Measurements from ENCODE around the gene GOLGA3.
"Not testable (repeated sequence)": the region's sequence is repeated elsewhere in the genome, so short reads cannot be mapped to it uniquely, and the experiment has no call there.

Gene GOLGA3

DNA sequence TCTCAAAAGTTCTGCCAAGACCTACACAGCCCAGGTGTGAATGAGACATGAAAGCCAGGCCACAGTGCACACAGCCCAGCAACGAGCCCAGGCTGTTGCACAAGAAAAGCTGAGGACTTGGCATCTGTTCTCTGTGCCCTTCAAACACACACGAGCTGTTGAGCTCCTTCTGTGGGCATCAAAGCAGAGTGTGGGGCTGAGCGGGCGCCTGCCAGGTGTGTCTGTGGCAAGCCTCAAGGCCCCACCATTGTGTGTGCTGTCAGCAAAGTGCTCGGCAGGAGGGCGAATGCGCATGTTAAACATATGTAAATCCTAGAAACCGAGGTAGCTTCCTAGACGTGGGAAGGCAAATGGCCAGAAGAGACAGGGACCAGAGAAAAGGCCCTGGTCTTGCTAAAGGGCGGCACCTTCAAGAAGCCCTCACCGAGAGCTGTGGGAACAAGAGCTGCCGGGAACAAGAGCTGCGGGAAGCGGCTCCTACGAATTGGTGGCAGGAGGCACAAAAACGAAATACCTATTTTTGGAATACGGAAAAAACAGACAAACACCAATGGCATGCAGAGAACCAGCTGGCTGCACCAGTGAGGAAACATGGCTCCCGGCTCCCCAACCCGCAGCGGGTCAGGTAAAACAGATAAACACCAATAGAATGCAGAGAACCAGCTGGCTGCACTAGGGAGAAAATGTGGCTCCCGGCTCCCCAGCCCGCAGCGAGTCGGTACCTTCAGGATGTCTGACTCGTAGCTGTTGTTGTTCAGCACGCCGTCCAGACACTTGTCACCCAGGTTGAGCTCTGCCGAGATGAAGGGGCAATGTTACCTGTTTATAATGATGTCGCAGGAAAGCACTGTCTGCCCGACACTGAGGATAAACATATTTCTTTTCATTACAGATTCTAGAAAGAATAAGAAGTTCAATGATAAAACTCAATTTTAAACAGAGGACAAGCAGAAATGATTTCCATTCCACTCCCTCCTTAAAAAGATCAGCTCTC, 19.0 kb upstream of the GOLGA3 start:
- DNase-seq (ENCODE audit: low read depth) = no peak

DNA sequence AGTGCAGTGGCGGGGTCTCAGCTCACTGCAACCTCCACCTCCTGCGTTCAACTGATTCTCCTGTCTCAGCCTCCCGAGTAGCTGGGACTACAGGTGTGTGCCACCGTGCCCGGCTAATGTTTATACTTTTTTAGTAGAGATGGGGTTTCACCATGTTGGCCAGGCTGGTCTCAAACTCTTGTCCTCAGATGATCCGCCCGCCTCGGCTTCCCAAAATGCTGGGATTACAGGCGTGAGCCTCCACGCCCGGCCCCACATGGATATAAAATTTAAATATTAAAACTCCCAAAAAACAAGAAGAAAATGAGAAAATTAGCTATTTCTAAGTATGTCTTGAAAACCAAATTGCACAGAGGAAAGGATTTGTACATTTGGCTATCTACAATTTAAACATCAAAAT, 16.0 kb upstream of the GOLGA3 start:
- not testable (repeated sequence) for DNase-seq (ENCODE audit: low read depth)

DNA sequence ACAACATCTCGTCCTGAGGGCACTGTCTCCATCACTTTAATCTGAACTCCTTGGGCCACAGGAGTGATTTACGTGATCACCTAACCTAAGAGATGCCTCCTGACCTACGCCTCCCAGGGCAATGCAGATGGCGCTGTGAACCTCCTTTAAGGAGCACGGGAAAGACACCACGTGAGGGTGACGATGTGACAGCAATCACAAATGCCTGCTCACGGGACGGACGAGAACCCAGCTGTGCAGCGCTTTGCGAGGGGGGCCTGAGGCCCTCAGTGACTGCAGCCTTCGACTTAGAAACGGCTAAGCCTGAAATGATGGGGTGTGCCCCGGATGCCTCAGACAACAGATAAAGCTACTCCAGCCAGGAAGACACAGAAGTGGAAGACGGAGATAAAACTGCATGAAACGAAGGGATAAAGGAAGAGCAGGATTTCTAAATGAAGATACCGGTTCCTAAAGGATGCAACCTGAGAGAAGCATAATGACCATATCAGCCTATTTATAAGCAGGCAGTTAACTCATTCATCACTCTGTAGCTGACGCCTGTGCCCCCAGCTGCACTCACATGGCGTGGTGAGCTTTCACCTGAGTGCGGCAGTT, 13.9 kb upstream of the GOLGA3 start:
- no peak for DNase-seq (ENCODE audit: low read depth)

DNA sequence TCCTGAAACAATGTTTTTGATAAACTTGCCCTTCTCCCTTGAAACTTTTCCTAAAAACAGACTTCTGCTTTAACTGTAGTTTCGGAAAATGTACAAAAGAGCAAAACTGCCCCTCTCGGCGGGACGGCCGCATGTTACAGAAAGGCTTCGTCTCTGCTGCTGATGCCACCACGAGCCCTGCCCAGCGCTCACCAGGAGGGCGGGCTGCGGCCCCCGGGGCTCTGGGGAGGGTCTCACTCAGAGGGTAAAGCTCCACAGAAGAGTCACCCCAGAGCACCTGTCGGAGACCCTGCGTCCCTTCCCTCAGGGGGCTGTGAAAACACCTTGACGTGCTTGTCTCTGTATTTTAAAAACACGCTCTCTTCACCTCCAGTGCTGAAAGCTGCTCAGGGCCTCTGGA, 12.5 kb upstream of the GOLGA3 start:
- DNase-seq (ENCODE audit: low read depth) = no peak

DNA sequence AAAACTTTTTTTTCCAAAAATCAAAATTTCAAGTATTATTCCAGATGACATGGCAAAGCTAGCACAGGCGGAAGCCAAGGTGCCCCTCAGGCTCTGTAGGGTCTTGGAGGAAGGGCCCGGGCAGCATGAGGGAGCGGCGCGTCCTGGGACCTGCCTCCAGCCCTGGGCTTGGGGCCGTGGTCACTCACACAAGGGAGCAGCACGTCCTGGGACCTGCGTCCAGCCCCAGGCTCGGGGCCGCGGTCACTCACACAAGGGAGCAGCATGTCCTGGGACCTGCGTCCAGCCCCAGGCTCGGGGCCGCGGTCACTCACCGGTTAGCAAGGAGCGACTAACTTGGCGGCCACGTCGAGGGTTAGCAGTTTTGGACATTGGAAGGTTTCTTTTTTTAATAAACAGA, 11.9 kb upstream of the GOLGA3 start:
- no peak for DNase-seq (ENCODE audit: low read depth)

DNA sequence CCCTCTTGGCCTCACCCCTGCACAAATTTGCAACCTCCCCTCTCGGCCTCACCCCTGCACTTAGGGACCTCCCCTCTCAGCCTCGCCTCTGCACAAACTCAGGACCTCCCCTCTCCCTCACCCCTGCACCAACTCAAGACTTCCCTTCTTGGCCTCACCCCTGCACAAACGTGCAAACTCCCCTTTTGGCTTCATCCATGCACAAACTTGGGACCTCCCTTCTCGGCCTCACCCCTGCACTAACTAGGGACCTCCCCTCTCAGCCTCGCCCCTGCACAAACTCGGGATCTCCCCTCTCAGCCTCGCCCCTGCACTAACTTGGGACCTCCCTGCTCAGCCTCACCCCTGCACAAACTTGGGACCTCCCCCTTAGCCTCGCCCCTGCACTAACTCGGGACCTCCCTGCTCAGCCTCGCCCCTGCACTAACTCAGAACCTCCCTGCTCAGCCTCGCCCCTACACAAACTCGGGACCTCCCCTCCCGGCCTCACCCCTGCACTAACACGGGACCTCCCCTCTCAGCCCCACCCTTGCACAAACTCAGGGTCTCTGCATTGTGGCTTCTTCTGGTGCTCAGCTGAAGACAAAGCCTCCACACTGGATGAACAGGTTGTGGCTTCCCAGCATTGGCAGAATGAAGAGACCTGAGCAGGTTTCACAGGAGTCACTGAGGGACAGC, 11.0 kb upstream of the GOLGA3 start:
- no peak for DNase-seq (ENCODE audit: low read depth)

DNA sequence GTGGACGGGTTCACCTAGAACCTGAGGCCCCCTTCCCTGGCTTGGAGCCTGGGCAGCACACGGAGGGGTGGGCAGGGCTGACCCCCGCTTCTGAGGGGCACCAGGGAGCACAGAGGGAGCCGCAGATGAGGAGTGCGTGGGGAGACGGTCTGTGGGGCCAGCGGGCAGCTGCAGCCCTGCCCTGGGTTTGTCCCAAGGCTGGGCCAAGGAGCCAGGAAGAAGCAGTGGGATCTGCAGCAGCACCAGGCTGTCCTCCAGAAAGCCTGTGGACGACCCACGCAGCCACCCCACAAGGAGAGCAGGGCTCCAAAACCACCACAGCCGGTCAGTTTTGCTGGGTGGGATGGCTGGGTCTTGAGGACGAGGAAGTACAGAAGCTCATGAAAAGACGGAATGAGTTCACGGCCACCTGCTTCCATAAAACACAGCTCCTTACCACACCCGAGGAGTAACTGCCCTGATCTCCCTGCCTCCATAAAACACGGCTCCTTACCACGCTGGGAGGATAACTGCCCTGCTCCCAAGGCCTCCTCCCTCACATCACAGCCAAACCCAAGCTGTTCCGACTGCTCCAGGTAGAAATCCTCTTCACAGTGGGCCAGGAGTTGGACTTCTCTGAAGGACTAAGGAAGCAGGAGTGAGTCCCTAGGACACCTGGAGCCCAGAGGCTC, 9.9 kb upstream of the GOLGA3 start:
- DNase-seq (ENCODE audit: low read depth) = no peak

DNA sequence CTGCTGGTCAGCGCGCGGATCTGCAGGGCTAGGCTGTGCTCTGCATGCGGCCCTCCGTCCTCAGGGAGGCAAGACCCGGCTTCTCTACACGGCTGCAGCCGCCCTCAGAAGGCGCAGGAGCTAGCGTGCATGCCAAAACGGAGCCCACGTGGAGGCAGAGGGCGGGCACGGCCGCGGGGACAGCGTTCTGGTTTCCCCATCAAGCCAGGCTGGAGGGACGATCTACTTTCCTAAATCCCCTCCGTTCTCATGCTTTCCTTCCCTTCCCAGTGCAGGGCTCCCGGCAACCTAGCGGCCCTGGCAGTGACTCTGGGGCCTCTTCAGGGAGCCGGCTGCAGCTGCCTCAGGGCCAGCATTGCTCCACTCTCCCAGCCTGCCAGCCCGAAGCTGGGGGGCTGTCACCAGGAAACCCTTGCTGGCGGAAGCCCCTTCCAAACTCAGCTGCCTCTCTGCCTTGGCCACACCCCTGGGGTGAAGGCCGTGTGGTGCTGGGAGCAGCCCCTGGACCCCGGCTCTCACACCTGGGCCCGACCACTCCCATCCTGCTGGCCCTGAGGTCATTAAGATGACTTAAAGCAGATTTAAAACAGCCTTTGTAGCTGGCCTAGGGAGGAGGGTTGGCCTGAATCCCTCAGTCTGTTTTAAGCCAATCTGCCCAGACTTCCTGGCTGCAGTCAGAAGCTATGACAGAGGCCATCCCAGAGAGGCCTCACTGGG, 9.2 kb upstream of the GOLGA3 start:
- no peak for DNase-seq (ENCODE audit: low read depth)

DNA sequence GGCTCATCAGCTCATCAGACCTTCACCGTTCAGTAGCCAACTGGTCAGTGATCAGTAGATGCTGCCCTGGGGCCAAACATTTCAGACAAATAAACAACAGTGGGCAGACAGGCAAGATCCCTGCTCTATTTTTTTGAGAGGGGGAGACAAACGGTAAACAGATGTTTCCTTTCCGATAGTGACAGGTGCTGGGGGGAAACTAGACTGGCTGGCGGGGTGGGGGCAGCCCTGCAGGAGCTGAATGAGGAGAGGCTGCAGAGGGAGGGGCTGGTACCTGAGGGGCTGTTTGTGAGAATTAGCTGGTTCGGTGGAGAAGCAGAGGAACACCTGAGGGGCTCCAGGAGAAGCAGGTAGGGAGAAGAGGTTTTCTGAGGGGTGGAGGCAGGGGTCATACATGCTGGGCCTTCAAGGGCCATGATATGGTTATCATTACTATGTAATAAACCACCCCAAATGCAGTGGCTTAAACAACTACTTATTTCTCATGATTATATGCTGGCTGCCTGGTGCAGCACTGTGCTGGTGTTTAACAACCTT, 8.2 kb upstream of the GOLGA3 start:
- DNase-seq (ENCODE audit: low read depth) = no peak

DNA sequence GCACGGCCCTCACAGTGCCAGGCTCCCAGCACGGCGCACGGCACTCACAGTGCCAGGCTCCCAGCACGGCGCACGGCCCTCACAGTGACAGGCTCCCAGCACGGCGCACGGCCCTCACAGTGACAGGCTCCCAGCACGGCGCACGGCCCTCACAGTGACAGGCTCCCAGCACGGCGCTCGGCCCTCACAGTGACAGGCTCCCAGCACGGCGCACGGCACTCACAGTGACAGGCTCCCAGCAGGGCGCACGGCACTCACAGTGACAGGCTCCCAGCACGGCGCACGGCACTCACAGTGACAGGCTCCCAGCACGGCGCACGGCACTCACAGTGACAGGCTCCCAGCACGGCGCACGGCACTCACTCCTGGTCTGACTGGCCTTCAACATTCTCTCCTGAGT, 7.6 kb upstream of the GOLGA3 start:
- DNase-seq (ENCODE audit: low read depth) = not testable (repeated sequence)

DNA sequence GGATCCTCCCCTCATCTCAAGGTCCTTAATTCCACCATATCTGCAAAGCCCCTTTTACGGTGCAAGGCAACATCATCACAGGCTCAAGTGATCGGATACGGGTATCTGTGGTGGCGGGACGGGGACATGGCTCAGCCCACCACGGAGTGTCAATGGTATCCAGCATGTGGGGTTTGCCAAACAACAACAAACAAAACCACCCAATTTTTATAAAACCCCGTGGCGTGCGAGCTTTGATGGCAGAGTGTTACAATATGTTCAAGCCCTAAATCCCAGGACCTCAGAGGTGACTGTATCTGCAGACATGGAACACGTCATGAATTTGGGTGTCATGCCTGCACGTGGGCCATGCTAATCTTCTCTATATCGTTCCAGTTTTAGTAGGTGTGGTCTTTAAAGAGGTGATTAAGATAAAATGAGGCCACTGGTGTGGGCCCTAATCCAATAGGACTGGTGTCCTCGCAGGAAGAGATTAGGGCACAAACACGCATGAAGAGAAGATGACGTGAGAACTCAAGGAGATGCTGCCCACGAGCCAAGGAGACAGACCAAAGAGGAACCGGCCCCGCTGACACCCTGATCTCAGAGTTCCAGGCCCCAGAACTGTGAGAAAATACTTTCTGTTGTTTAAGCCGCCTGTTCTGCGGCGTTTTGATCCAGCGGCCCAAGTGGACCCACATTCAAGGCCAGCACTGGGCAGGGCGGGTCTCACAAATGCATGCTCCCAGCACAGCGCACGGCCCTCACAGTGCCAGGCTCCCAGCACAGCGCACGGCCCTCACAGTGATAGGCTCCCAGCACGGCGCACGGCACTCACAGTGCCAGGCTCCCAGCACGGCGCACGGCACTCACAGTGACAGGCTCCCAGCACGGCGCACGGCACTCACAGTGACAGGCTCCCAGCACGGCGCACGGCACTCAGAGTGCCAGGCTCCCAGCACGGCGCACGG, 6.7 kb upstream of the GOLGA3 start:
- no peak for DNase-seq (ENCODE audit: low read depth)

DNA sequence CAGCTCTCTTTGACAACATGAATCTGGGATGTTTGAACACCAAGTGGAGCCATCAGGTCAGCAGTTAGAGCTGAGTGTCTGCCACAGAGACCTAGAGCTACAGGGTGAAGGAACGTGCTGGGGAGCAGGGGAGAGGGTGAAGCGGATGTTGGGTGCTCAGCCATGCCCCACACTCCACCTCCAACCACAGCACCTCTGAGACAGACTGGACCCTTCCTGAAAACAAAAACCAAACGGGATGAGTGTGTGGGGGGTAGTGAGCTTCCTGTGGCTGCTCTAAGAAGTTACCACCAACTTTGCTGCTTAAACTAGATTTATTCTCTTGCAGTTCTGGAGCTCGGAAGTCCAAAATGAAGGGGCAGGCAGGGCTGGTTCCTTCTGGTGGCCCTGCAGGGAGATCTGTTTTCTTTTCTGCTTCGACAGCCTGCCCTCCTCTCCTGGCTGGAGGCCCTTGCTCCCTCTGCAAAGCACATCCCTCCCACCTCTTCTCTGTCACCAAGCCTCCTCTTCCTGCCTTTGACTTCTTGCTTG, 5.6 kb upstream of the GOLGA3 start:
- DNase-seq (ENCODE audit: low read depth) = no peak

DNA sequence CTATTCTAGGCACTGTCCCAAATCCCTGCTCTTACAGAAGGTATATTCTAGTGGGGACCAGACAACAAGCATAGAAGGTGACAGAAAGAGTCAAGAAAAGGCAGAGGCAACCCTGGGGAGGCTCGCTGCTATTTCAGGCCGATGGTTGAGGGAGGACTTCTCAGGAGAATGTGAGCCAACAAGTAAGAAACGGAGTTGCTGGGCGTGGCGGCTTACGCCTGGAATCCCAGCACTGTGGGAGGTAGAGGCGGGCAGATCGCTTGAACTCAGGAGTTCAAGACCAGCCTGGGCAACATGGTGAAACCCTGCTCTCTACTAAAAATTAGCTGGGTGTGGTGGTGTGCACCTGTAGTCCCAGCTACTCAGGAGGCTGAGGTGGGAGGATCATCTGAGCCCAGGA, 4.7 kb upstream of the GOLGA3 start:
- no peak for DNase-seq (ENCODE audit: low read depth)

DNA sequence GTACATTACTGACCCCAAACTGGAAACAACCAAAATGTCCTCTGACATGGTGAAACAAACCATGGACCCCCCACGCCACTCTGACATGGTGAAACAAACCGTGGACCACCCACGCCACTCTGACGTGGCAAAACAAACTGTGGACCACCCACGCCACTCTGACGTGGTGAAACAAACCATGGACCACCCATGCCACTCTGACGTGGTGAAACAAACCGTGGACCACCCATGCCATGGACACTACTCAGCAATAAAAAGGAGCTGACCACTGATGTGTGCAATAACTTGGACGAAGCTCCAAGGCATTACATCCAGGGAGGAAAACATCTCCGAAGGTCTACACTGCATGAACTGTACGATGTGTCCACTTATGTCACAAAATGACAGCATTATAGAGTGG, 3.1 kb upstream of the GOLGA3 start:
- DNase-seq (ENCODE audit: low read depth) = no peak

DNA sequence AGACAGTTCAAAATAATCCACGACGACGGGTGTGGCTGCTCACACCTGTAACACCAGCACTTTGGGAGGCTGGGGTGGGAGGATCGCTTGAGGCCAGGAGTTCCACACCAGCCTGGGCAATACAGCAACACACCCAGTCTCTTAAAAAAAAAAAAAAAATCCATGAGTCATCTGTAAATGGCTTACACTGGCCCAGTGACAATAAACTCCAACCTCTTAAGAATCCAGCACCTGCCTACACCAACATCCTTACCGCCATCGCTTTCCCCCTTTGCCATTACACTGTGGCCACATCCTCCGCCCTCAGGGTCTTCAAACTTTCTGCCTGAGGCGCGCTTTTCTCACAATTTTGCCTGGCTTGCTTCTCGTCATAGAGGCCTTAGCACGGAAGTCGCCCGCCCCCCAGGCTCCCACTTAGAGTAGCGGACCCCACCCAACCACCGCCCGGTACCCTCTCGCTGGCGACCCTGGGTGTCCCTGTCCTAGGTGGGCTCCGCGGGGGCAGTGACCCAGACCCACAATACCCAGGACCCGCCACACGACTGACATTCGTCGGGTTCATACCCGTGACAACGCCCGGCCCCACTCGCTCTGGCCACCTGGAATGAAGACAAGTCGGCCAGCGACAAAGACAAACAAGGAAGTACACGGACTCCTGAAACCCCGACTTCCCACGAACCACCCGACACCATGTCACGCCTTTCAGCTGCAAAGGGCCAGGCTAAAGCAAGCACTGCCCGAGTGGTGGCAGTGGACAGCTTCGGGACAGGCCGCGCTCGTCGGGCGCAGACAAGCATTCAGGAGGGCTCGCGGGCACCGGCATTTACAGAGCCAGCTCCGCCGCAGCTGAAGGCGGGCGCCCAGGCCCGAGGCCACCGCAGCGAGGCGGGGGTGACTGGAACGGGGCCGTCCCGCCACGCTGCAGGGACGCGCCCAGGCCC, 636 bp downstream of the GOLGA3 start:
- no peak for DNase-seq (ENCODE audit: low read depth)

DNA sequence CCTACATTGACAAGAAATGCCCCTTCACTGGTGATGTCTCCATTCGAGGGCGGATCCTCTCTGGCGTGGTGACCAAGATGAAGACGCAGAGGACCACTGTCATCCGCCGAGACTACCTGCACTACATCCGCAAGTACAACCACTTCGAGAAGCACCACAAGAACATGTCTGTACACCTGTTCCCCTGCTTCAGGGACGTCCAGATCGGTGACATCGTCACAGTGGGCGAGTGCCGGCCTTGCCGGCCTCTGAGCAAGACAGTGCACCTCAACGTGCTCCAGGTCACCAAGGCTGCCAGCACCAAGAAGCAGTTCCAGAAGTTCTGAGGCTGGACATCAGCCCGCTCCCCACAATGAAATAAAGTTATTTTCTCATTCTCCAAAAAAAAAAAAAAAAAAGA, 2.8 kb downstream of the GOLGA3 start:
- no peak for DNase-seq (ENCODE audit: low read depth)

DNA sequence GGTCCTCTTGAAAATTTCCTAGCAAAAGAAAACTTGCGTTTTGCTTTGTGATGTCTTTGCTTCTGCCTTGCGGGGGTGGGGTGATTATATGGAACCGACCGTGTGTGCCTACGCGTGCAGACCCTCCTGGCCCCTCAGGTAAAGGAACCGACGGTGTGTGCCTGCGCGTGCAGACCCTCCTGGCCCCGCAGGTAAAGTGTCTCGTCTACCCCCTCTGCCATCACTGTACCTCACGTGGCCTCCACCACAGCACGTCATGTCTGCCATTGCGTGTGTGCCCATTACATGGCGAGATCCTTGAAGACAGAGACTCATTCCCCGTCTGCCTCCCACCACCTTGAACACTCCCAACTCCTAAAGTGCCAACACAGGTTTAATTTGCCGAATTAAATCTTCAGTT, 3.6 kb downstream of the GOLGA3 start:
- DNase-seq (ENCODE audit: low read depth) = no peak

DNA sequence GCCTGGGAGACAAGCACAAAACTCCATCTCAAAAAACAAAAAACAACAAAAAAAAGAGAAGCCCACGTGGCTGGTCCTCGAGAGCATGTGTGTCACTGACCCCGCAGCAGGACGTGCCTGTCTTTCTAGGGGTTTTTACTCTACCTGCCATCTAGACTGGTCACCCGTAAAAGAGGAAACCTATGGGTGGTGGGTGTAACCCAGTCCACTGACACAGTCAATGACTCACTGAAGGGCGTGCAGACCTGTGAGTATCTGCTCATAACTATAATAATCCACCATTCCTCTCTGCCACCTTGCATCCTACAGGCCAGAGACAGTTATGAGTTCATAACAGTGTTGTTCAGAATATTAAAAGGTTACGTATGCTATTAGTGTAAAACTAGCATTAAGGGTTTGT, 4.6 kb downstream of the GOLGA3 start:
- DNase-seq (ENCODE audit: low read depth) = no peak

DNA sequence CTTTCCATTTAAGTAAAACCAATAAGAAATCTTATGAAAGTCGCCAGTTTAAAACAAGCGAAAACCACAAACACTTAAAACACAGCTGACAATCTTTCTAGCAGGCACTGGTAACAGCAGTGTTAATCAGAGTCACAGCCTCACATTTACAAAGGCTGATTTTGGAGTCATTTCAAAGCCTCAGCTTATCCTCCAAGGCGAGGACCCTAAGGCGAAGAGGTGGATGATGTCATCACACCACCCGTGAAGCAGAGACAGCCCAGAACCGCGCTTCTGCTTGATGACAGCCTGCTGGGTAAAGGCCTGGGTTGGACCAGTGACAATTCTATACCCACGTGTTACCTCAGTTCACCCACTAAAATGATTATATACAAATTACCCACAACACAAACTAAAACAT, 10.1 kb downstream of the GOLGA3 start:
- DNase-seq (ENCODE audit: low read depth) = no peak

Measured in activated T-cell treated with anti-CD3 and anti-CD28 coated beads for 48 hours (primary cell).